Measurements from ENCODE around the gene TUBG1. TPM values are rescaled to one million over a fixed set of nuclear protein-coding genes. Genes with fewer than 3 reads are reported as not detected.
"Not testable (repeated sequence)": the region's sequence is repeated elsewhere in the genome, so short reads cannot be mapped to it uniquely, and the experiment has no call there.

The TUBG1 gene
- total RNA-seq, 2 donors from 2014 or later = 32.3 to 86.9 TPM

DNA sequence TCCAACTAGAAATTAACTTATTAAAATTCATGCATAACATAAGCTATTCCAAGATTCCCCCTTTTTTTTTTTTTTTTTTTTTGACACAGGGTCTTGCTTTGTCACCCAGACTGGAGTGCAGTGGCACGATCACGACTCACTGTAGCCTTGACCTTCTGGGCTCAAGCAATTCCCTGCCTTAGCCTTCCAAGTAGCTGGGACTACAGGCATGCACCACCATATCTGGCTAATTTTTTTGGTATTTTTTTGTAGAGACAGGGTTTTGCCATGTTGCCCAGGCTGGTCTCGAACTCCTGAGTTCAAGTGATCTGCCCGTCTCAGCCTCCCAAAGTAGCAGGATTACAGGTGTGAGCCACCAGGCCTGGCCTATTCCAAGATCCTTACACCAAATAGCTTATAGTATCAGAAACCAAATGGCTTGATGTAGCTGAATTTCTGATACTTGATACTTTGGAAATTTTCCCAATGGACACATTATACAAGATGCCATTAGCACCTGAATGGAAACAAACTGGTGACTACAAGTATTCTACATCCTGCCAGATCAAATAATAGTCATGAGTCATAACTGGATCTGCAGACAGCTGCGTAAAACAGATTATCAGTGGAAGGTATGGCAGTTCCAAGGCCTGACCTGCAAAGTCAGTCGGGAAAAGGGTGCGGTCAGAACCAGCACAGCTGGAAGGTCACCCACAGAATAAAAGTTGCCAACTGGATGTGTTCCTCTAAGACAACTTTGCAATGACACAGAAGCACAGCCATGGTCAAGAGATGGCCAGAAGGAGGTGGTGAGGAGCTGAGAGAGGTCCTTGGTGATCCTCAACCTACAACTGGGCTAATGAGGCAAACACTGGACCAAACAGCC, 14.5 kb downstream of the TUBG1 start:
- Histone ChIP-seq H3K27me3 (no peaks in the 10 kb centered on the region), H3K4me3 (no peak overlapping the region), H3K4me1 (no peaks in the 10 kb centered on the region), H3K36me3 (no peaks in the 10 kb centered on the region), H3K9ac (ENCODE audit: low read depth in 2 of 2, low read length in 2 of 2) (no peak overlapping the region), H3K9me3 (no peaks in the 10 kb centered on the region), H3K27ac (no peak overlapping the region)
- TF ChIP-seq, protein P1, sequence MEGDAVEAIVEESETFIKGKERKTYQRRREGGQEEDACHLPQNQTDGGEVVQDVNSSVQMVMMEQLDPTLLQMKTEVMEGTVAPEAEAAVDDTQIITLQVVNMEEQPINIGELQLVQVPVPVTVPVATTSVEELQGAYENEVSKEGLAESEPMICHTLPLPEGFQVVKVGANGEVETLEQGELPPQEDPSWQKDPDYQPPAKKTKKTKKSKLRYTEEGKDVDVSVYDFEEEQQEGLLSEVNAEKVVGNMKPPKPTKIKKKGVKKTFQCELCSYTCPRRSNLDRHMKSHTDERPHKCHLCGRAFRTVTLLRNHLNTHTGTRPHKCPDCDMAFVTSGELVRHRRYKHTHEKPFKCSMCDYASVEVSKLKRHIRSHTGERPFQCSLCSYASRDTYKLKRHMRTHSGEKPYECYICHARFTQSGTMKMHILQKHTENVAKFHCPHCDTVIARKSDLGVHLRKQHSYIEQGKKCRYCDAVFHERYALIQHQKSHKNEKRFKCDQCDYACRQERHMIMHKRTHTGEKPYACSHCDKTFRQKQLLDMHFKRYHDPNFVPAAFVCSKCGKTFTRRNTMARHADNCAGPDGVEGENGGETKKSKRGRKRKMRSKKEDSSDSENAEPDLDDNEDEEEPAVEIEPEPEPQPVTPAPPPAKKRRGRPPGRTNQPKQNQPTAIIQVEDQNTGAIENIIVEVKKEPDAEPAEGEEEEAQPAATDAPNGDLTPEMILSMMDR (IDR thresholded peaks at IDR 0.05) = no peak
- peak; percentile 62 for DNase-seq
- intact Hi-C loops (cut with DNase I) = no loop called here

- intact Hi-C loops (cut with DNase I); DNase-seq; H3K4me1 ChIP-seq; H3K9ac ChIP-seq (ENCODE audit: low read depth in 2 of 2, low read length in 2 of 2); H3K27me3 ChIP-seq; H3K9me3 ChIP-seq; H3K27ac ChIP-seq; H3K4me3 ChIP-seq; H3K36me3 ChIP-seq: not testable (repeated sequence)
Measured at GRCh38 chr17:42627032-42627764, 17.7 kb downstream of the TUBG1 start.

DNA sequence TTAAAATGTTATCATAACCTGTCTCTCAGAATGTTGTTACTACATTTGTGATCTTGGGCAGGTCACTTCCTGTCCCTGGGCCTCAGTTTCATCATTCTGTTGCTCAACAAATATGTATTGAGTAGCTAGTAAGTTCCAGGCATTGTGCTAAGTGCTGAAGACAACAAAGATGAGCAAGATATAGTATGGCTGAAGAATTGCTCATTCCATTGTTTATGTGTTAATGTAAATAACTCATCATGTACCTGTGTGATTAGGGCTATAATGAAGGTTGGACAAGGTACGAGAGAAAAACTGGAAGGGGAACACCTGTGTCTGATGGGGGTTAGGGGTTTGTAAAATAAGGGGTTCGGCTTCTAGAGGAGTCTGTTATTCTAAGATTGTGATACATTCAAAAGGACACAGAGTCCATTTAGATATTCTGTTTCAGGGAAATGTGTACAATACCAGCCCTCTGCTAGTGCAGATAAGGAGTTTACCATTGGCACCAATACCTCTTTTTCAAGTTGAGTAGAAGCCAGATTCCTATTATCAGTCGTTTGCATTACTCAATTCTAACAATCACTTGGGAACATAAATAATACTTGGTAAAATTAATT, 20.0 kb downstream of the TUBG1 start:
- Histone ChIP-seq H3K36me3 (no peaks in the 10 kb centered on the region), H3K27ac (no peak overlapping the region), H3K27me3 (no peaks in the 10 kb centered on the region), H3K9ac (ENCODE audit: low read depth in 2 of 2, low read length in 2 of 2) (no peak overlapping the region), H3K4me1 (no peaks in the 10 kb centered on the region), H3K4me3 (no peak overlapping the region), H3K9me3 (no peaks in the 10 kb centered on the region)
- TF ChIP-seq, protein P1 (IDR thresholded peaks at IDR 0.05) = no peak
- no peak for DNase-seq
- intact Hi-C loops (cut with DNase I) = no loop called here

- Histone ChIP-seq H3K4me1 (no peaks in the 10 kb centered on the region), H3K4me3 (no peak overlapping the region), H3K27me3 (no peaks in the 10 kb centered on the region), H3K36me3 (no peaks in the 10 kb centered on the region), H3K27ac (no peak overlapping the region), H3K9ac (ENCODE audit: low read depth in 2 of 2, low read length in 2 of 2) (no peak overlapping the region), H3K9me3 (no peaks in the 10 kb centered on the region)
- TF ChIP-seq, protein P1 (IDR thresholded peaks at IDR 0.05) = no peak
- intact Hi-C loops (cut with DNase I) = no loop called here
- no peak for DNase-seq
Measured at GRCh38 chr17:42632949-42633444, 23.5 kb downstream of the TUBG1 start.

GRCh38 chr17:42639525-42640113, 30.1 kb downstream of the TUBG1 start:
- no peak overlapping the region for H3K27ac ChIP-seq
- no peak for DNase-seq
- no peak overlapping the region for H3K4me3 ChIP-seq
- no peaks in the 10 kb centered on the region for H3K4me1 ChIP-seq
- intact Hi-C loops (cut with DNase I) = no loop called here
- H3K9ac ChIP-seq (ENCODE audit: low read depth in 2 of 2, low read length in 2 of 2) = no peak overlapping the region
- H3K27me3 ChIP-seq = no peaks in the 10 kb centered on the region
- no peaks in the 10 kb centered on the region for H3K9me3 ChIP-seq
- H3K36me3 ChIP-seq = no peaks in the 10 kb centered on the region
- TF ChIP-seq, protein P1 (IDR thresholded peaks at IDR 0.05) = no peak
